Left lung (tissue), 10 donors: Measurements from ENCODE around the gene ALK. TPM values are rescaled to one million over a fixed set of nuclear protein-coding genes. Genes with fewer than 3 reads are reported as not detected.

ENCODE experiments used
- ATAC-seq: fragments of 200-7000 bp; cut with Tn5 transposase; one replicate; pipeline ENCODE4 v1.9.1; 2020; ENCODE audit warnings: moderate library complexity
- DNase-seq, 4 donors: peaks; one replicate each; pipeline ENCODE4 v3.0.0-alpha.2; 2013 to 2020
- H3K27ac ChIP-seq, 2 donors: fragments of 200-600 bp; sonication (generic) in 1 of 2; one replicate each; pipeline versions ENCODE4 v1.5.0 to v1.8.0; 2020 to 2021
- H3K27me3 ChIP-seq, 2 donors: fragments of 200-600 bp; sonication (generic) in 1 of 2; one replicate each; pipeline versions ENCODE4 v1.5.0 to v1.8.0; 2020 to 2021
- H3K36me3 ChIP-seq, 2 donors: fragments of 200-600 bp; sonication (generic) in 1 of 2; one replicate each; pipeline versions ENCODE4 v1.5.0 to v1.8.0; 2020 to 2021
- H3K4me1 ChIP-seq, 2 donors: fragments of 200-600 bp; one replicate each; pipeline ENCODE4 v1.8.0; 2021
- H3K4me3 ChIP-seq, 2 donors: fragments of 200-600 bp; sonication (generic) in 1 of 2; one replicate each; pipeline versions ENCODE4 v1.5.0 to v1.8.0; 2020 to 2021; ENCODE audit warnings: mild to moderate bottlenecking in 1 of 2
- H3K9me3 ChIP-seq, 2 donors: fragments of 200-600 bp; sonication (generic) in 1 of 2; one replicate each; pipeline versions ENCODE4 v1.5.0 to v1.8.0; 2020 to 2021
- intact Hi-C, 2 donors: fragments of 100-400 bp; cut with DNase I; formaldehyde crosslinking; loops; one replicate each; pipeline versions ENCODE4 v1.11.2 to v1.14.2; 2022
- polyA plus RNA-seq, 6 donors: library from polyadenylated mRNA; unstranded; fragments of 120-200 nt; gene quantifications; one replicate each; pipeline ENCODE4 v1.2.1, GENCODE V29; 2013; ENCODE audit not compliant: insufficient read length in 6 of 6
- total RNA-seq, 2 donors: library from RNA; stranded (reverse); fragmentation: NEBNext Ultra II Directional; extraction: Animal tissue kit (Norgen Biotek cat#: 25700); gene quantifications; one replicate each; pipeline ENCODE4 v1.2.1, GENCODE V29; 2021
- TF ChIP-seq, protein P1 (sequence below), 2 donors: fragments of 200-600 bp; sonication (generic) in 1 of 2; IDR thresholded peaks; one replicate each; pipeline versions ENCODE4 v1.5.0 to v1.8.0; 2021; ENCODE audit warnings: antibody characterized with exemption in 2 of 2
- donor health status: DM: no; HTN: yes; CAD: no.
- donor health status: DM: no; HTN: no; CAD: no.

Gene ALK
- total and polyA plus RNA-seq, 8 donors = 0.06 to 0.70 (median 0.12) TPM; not detected in 2

DNA sequence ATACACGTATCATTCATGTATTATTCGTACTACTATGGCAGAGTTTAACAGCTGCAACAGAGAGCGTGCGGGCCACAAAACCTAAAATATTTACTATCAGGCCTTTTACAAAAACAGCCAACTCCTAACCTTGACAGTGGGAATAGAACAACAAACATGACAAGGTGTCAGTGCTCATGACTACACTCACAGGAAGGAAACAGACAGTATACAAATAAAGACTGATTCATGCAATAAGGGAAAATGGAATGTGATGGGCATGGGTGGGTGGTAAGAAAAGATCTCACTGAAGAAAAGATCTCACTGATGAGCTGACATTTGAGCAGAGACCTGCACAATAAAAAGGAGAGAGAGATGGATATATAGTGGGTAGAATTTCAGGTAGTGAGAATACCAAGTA lies 347.8 kb downstream of the ALK start:
- DNase-seq (no peak), ATAC-seq (no peak)

GRCh38 chr2:29573147-29573546 lies 348.2 kb downstream of the ALK start:
- Histone ChIP-seq H3K4me1 (no peaks in the 10 kb centered on the region), H3K9me3 (no peaks in the 10 kb centered on the region), H3K27me3 (no peaks in the 10 kb centered on the region), H3K4me3 (no peak overlapping the region), H3K36me3 (no peaks in the 10 kb centered on the region), H3K27ac (no peak overlapping the region)
- intact Hi-C loops = no loop called here
- ATAC-seq (no peak), DNase-seq (no peak)
- TF ChIP-seq, protein P1, sequence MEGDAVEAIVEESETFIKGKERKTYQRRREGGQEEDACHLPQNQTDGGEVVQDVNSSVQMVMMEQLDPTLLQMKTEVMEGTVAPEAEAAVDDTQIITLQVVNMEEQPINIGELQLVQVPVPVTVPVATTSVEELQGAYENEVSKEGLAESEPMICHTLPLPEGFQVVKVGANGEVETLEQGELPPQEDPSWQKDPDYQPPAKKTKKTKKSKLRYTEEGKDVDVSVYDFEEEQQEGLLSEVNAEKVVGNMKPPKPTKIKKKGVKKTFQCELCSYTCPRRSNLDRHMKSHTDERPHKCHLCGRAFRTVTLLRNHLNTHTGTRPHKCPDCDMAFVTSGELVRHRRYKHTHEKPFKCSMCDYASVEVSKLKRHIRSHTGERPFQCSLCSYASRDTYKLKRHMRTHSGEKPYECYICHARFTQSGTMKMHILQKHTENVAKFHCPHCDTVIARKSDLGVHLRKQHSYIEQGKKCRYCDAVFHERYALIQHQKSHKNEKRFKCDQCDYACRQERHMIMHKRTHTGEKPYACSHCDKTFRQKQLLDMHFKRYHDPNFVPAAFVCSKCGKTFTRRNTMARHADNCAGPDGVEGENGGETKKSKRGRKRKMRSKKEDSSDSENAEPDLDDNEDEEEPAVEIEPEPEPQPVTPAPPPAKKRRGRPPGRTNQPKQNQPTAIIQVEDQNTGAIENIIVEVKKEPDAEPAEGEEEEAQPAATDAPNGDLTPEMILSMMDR (IDR thresholded peaks at IDR 0.05) = no peak

More for the DNA sequence above, 347.8 kb downstream of the ALK start:
- Histone ChIP-seq H3K9me3 (no peaks in the 10 kb centered on the region), H3K27me3 (no peaks in the 10 kb centered on the region), H3K4me1 (no peaks in the 10 kb centered on the region), H3K4me3 (no peak overlapping the region), H3K36me3 (no peaks in the 10 kb centered on the region), H3K27ac (no peak overlapping the region)
- TF ChIP-seq, protein P1 (IDR thresholded peaks at IDR 0.05) = no peak
- intact Hi-C loops = no loop called here

DNA sequence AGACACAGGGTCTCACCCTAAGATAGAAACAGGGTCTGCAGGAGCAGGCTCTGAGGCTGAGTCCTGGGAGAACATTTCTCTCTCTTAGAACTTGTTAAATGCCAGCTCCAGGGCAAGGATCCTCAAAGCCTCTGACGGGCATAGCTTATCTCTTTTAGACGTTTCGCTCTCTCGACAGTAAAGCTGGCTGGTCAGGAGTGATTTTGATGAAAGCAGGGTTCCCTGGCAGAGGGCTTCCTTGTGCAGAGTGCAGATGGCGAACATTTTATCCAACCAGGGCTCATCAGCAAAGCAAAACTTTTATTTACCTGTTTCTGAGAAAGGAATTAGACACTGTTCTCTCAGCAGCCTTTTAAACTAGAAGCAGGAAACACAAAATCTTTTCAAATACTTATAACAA lies 350.8 kb downstream of the ALK start:
- H3K9me3 ChIP-seq = no peaks in the 10 kb centered on the region
- no peaks in the 10 kb centered on the region for H3K36me3 ChIP-seq
- no peaks in the 10 kb centered on the region for H3K4me1 ChIP-seq
- DNase-seq (no peak), ATAC-seq (no peak)
- H3K27ac ChIP-seq = no peak overlapping the region
- TF ChIP-seq, protein P1 (IDR thresholded peaks at IDR 0.05) = no peak
- no peak overlapping the region for H3K4me3 ChIP-seq
- H3K27me3 ChIP-seq = no peaks in the 10 kb centered on the region
- intact Hi-C loops = no loop called here

DNA sequence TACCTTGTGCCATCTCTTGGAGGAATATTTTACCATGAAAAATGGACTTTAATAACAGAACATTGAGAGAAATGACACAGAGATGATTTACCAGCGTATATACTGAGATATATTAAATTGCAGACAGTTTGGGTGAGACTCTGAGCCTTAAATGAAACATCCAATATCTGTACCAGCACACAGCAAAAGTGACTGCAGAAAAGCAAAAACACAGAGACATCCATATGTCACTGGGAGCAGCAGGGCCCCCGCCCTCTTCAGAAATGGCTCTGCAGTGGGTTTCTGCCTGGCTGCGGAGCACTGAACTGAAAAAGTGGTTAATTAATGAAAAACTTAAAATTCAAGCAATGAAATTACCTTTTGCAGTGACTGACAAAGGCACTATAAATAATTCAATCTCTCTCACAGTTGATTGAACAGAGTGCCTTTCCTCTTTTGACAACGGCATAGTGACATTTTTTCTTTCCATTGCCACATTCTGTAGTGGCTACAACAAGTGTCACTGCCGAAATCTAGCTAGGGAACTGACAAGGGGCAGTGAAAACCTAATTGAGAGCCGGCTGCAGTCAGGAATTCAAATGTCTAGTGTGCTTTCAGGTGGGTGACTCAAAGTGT lies 353.4 kb downstream of the ALK start:
- Histone ChIP-seq H3K4me1 (no peaks in the 10 kb centered on the region), H3K27me3 (no peaks in the 10 kb centered on the region), H3K27ac (no peak overlapping the region), H3K4me3 (no peak overlapping the region), H3K9me3 (no peaks in the 10 kb centered on the region), H3K36me3 (no peaks in the 10 kb centered on the region)
- DNase-seq (no peak), ATAC-seq (no peak)
- TF ChIP-seq, protein P1 (IDR thresholded peaks at IDR 0.05) = no peak
- intact Hi-C loops = no loop called here

- intact Hi-C loops = no loop called here
- TF ChIP-seq, protein P1 (IDR thresholded peaks at IDR 0.05) = no peak
- Histone ChIP-seq H3K27me3 (no peaks in the 10 kb centered on the region), H3K27ac (no peak overlapping the region), H3K4me3 (no peak overlapping the region), H3K4me1 (no peaks in the 10 kb centered on the region), H3K9me3 (no peaks in the 10 kb centered on the region), H3K36me3 (no peaks in the 10 kb centered on the region)
- no peak for ATAC-seq
- DNase-seq = no peak
Observed at GRCh38 chr2:29563697-29564096, 357.7 kb downstream of the ALK start.
